Eye (tissue), 1 donor: Measurements from ENCODE around the gene ASB2.

Source experiments
- DNase-seq: peaks from one replicate; pipeline ENCODE4 v3.0.0-alpha.2; 2015

The ASB2 gene

GRCh38 chr14:93999573-93999972, 23.2 kb upstream of the ASB2 start:
- no peak for DNase-seq

GRCh38 chr14:93998871-93999403, 22.6 kb upstream of the ASB2 start:
- no peak for DNase-seq

GRCh38 chr14:93997916-93998870, 21.8 kb upstream of the ASB2 start:
- DNase-seq, result no peak

GRCh38 chr14:93997082-93997481, 20.7 kb upstream of the ASB2 start, which contains the start of gene CCDC197:
Gene CCDC197, plus strand, starts transcription at chr14:93997301. Its CDS starts 831 bp downstream, at chr14:93998132.
- no peak for DNase-seq

GRCh38 chr14:93996130-93996695, 19.8 kb upstream of the ASB2 start:
- no peak for DNase-seq

GRCh38 chr14:93994919-93995682, 18.7 kb upstream of the ASB2 start:
- no peak for DNase-seq

- DNase-seq, result no peak
These were observed 17.0 kb upstream of the ASB2 start for GRCh38 chr14:93993382-93993781.

GRCh38 chr14:93991649-93992048, 15.3 kb upstream of the ASB2 start:
- no peak for DNase-seq

GRCh38 chr14:93991212-93991611, 14.8 kb upstream of the ASB2 start:
- no peak for DNase-seq

GRCh38 chr14:93989939-93990338, 13.6 kb upstream of the ASB2 start:
- no peak for DNase-seq

- no peak for DNase-seq
These were observed 11.6 kb upstream of the ASB2 start for GRCh38 chr14:93987815-93988476.

- no peak for DNase-seq
These were observed 11.0 kb upstream of the ASB2 start for GRCh38 chr14:93987376-93987775.

- no peak for DNase-seq
These were observed 10.6 kb upstream of the ASB2 start for GRCh38 chr14:93986955-93987354.

GRCh38 chr14:93984987-93985410, 8.6 kb upstream of the ASB2 start:
- DNase-seq, result peak; percentile 52

- no peak for DNase-seq
These were observed 7.7 kb upstream of the ASB2 start for GRCh38 chr14:93984070-93984469.

GRCh38 chr14:93982230-93983007, 6.0 kb upstream of the ASB2 start:
- DNase-seq, result no peak

GRCh38 chr14:93981316-93982229, 5.2 kb upstream of the ASB2 start:
- DNase-seq, result no peak

GRCh38 chr14:93980456-93981201, 4.3 kb upstream of the ASB2 start:
- DNase-seq, result no peak

- no peak for DNase-seq
These were observed 2.4 kb upstream of the ASB2 start for GRCh38 chr14:93978735-93979134.
